HFF-Myc (cell line): ENCODE measurements around the gene TANGO2.

Source experiments
- DNase-seq: peaks from one replicate; pipeline ENCODE4 v3.0.0-alpha.2; 2011; ENCODE audit warnings: low read depth; ENCODE audit errors: extremely low read depth
- H3K4me3 ChIP-seq: replicated peaks from 2 replicates; pipeline ENCODE4 v1.5.1; 2011; ENCODE audit warnings: low read depth, mild to moderate bottlenecking, control low read depth, low read length
- CTCF ChIP-seq: IDR thresholded peaks from 2 replicates; pipeline ENCODE4 v1.5.1; 2012; ENCODE audit warnings: mild to moderate bottlenecking, low read depth, low read length, control low read depth; ENCODE audit errors: missing control alignments

The TANGO2 gene

GRCh38 chr22:20009018-20009491, 11.9 kb upstream of the TANGO2 start:
- no peak overlapping the region for H3K4me3 ChIP-seq
- no peak for DNase-seq
- no peak for TF ChIP-seq CTCF

GRCh38 chr22:20009582-20010306, 11.2 kb upstream of the TANGO2 start:
- TF ChIP-seq CTCF = no peak
- no peak overlapping the region for H3K4me3 ChIP-seq
- DNase-seq = no peak

GRCh38 chr22:20010307-20011122, 10.4 kb upstream of the TANGO2 start:
- no peak for TF ChIP-seq CTCF
- H3K4me3 ChIP-seq = no peak overlapping the region
- no peak for DNase-seq

- DNase-seq = no peak
- no peak for TF ChIP-seq CTCF
- H3K4me3 ChIP-seq = no peak overlapping the region
These were observed 9.6 kb upstream of the TANGO2 start for GRCh38 chr22:20011123-20011992.

GRCh38 chr22:20011993-20012740, 8.7 kb upstream of the TANGO2 start:
- no peak for TF ChIP-seq CTCF
- no peak for DNase-seq
- H3K4me3 ChIP-seq = no peak overlapping the region
